KMS-11 (cell line): ENCODE results near the gene LARGE1.

Experiments
- H2AFZ ChIP-seq: fragments of 200-600 bp; sonication (generic); 2 replicates; pipeline ENCODE4 v1.6.1; 2016; ENCODE audit warnings: antibody characterized with exemption, mixed run types, low read depth
- H3K27ac ChIP-seq: fragments of 200-600 bp; sonication (generic); 2 replicates; pipeline ENCODE4 v1.6.1; 2016; ENCODE audit warnings: mild to moderate bottlenecking, mixed run types
- H3K27me3 ChIP-seq: fragments of 200-600 bp; sonication (generic); 2 replicates; pipeline ENCODE4 v1.6.1; 2017; ENCODE audit warnings: mild to moderate bottlenecking, low read depth, mixed run types, moderate library complexity; ENCODE audit not compliant: insufficient read depth
- H3K36me3 ChIP-seq: fragments of 200-600 bp; sonication (generic); 2 replicates; pipeline ENCODE4 v1.6.1; 2017; ENCODE audit warnings: mild to moderate bottlenecking, mixed run types; ENCODE audit not compliant: insufficient read depth
- H3K4me1 ChIP-seq: fragments of 200-600 bp; sonication (generic); 2 replicates; pipeline ENCODE4 v1.6.1; 2016; ENCODE audit warnings: mild to moderate bottlenecking, low read depth, mixed run types; ENCODE audit not compliant: poor library complexity, severe bottlenecking
- H3K4me2 ChIP-seq: fragments of 200-600 bp; sonication (generic); 2 replicates; pipeline ENCODE4 v1.7.0; 2016; ENCODE audit warnings: mild to moderate bottlenecking, mixed run types
- H3K4me3 ChIP-seq: fragments of 200-600 bp; sonication (generic); IDR thresholded peaks from 2 replicates; pipeline ENCODE4 v1.6.1; 2017; ENCODE audit warnings: low read depth, low read length, mixed read lengths; ENCODE audit not compliant: insufficient read depth
- H3K79me2 ChIP-seq: fragments of 200-600 bp; sonication (generic); 2 replicates; pipeline ENCODE4 v1.6.1; 2016; ENCODE audit warnings: low read depth, mixed run types; ENCODE audit not compliant: insufficient read depth
- H3K9ac ChIP-seq: fragments of 200-600 bp; sonication (generic); 2 replicates; pipeline ENCODE4 v1.6.1; 2016; ENCODE audit warnings: mild to moderate bottlenecking, mixed run types
- H4K20me1 ChIP-seq: fragments of 200-600 bp; sonication (generic); 2 replicates; pipeline ENCODE4 v1.6.1; 2016; ENCODE audit warnings: mild to moderate bottlenecking, mixed run types; ENCODE audit not compliant: insufficient read depth
- TF ChIP-seq, protein P1 (sequence below): fragments of 200-600 bp; sonication (generic); conservative IDR thresholded peaks from 2 replicates; pipeline ENCODE4 v1.6.1; 2017; ENCODE audit warnings: low read depth, mild to moderate bottlenecking, antibody characterized with exemption, low read length, moderate library complexity, mixed read lengths

The LARGE1 gene

DNA sequence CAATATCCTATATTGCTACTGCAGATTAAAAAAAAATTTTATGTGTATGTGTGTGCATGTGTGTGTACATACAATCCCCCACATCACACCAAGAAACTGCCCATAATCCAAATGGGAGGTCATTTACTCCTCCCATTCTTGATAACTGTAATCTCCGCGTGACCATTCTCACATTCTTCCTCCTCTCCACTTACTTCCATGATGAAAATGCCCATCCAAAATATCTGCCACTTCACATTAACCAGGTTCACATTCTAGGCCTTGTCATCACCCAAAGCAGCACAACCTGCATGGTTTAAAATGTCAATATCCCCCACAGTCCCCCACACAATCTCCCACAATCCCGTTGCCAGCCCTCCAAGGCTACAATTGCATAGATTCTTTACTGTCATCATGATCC is 149.6 kb downstream of the LARGE1 start:
- Histone ChIP-seq H3K4me3 (no peak overlapping the region), H2AFZ (no peak overlapping the region), H3K4me1 (no peaks in the 10 kb centered on the region), H3K27me3 (no peaks in the 10 kb centered on the region), H3K4me2 (no peak overlapping the region), H4K20me1 (no peaks in the 10 kb centered on the region), H3K27ac (no peak overlapping the region), H3K36me3 (no peaks in the 10 kb centered on the region), H3K79me2 (no peaks in the 10 kb centered on the region), H3K9ac (no peak overlapping the region)
- TF ChIP-seq, protein P1, sequence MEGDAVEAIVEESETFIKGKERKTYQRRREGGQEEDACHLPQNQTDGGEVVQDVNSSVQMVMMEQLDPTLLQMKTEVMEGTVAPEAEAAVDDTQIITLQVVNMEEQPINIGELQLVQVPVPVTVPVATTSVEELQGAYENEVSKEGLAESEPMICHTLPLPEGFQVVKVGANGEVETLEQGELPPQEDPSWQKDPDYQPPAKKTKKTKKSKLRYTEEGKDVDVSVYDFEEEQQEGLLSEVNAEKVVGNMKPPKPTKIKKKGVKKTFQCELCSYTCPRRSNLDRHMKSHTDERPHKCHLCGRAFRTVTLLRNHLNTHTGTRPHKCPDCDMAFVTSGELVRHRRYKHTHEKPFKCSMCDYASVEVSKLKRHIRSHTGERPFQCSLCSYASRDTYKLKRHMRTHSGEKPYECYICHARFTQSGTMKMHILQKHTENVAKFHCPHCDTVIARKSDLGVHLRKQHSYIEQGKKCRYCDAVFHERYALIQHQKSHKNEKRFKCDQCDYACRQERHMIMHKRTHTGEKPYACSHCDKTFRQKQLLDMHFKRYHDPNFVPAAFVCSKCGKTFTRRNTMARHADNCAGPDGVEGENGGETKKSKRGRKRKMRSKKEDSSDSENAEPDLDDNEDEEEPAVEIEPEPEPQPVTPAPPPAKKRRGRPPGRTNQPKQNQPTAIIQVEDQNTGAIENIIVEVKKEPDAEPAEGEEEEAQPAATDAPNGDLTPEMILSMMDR, result no peak

DNA sequence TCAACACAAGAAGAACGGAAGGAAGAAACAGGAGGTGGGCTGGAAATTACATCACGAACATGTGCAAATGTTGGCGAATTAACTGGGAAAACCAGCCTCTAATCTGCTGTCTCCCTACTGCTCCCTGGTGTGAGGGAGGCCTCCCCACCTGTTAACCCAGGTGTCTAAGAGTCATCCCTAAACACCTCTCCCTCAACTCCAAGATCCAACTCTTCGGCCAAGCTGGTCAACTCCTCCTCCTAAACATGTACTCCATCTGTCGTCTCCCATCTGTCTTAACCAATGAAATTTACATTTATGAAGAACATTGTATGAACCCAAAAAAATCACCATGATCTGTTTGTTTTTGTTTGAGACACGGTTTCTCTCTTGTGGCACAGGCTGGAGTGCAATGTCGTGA is 154.2 kb downstream of the LARGE1 start:
- Histone ChIP-seq H4K20me1 (no peaks in the 10 kb centered on the region), H3K4me1 (no peaks in the 10 kb centered on the region), H3K27ac (no peak overlapping the region), H3K9ac (no peak overlapping the region), H3K79me2 (no peaks in the 10 kb centered on the region), H3K27me3 (no peaks in the 10 kb centered on the region), H3K4me3 (no peak overlapping the region), H3K36me3 (no peaks in the 10 kb centered on the region), H2AFZ (no peak overlapping the region), H3K4me2 (no peak overlapping the region)
- TF ChIP-seq, protein P1, result no peak

DNA sequence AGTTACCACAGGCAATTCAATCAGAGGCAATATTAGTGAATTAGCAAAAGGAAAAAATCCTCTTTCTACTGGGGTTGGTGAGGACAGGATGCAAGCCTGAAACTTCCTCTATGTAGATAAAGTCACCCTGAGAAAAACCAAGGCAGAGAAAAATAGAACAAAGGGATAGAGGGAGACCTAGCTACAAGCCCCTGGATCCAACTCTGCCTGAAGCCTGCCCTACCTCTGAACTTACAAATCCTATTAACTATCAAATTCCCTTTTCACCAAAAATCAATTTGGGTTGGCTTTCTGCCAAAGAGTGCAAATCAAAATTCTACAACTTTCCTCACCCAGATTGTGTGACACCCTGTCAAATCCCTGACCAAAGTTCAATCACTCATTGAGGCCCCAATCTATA is 161.3 kb downstream of the LARGE1 start:
- no peak overlapping the region for H3K9ac ChIP-seq
- H3K27ac ChIP-seq, result no peak overlapping the region
- H3K4me3 ChIP-seq, result no peak overlapping the region
- TF ChIP-seq, protein P1, result no peak
- no peaks in the 10 kb centered on the region for H3K4me1 ChIP-seq
- no peak overlapping the region for H3K4me2 ChIP-seq
- H3K27me3 ChIP-seq, result no peaks in the 10 kb centered on the region
- H2AFZ ChIP-seq, result no peak overlapping the region
- no peaks in the 10 kb centered on the region for H3K36me3 ChIP-seq
- H3K79me2 ChIP-seq, result no peaks in the 10 kb centered on the region
- H4K20me1 ChIP-seq, result no peaks in the 10 kb centered on the region

DNA sequence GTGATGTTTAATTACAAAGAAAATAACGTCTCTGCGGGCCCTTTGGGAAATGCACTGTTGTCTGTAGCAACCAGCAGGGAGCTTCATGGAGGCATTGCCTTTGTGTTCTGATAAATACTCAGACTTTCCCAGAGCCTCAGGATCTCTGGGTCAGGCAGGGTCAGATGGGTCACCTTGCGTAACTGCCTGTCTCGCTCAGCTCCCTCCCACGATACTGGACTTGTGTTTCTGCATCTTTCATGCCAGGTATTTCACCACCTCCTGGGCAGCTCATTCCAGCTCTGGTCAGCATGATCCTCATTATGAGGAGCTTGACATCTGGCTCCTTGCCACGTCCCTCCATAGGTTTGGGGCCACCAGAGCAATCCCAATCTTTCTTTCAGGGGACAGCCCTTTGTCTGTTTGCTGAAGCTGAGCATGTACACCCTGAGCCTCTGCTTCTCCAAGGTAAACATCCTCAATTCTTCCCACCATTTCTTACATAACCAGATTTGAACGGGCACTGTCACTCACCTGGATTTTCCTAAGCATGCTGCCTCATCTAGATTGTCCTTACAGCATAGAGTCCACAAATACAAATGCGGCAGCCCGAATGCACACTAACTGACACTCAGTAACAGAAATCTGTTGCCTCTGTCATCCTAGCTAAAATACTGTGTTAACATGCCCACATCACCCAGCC is 162.3 kb downstream of the LARGE1 start:
- TF ChIP-seq, protein P1, result no peak
- Histone ChIP-seq H3K4me2 (no peak overlapping the region), H3K36me3 (no peaks in the 10 kb centered on the region), H4K20me1 (no peaks in the 10 kb centered on the region), H2AFZ (no peak overlapping the region), H3K4me1 (no peaks in the 10 kb centered on the region), H3K27me3 (no peaks in the 10 kb centered on the region), H3K79me2 (no peaks in the 10 kb centered on the region), H3K27ac (no peak overlapping the region), H3K4me3 (no peak overlapping the region), H3K9ac (no peak overlapping the region)
